CD14-positive monocyte (primary cell): ENCODE results near the gene H1-8. TPM values are rescaled to one million over a fixed set of nuclear protein-coding genes. Genes with fewer than 3 reads are reported as not detected.
A peak's percentile ranks its signal among the peaks of the same experiment; 100 is the strongest.

ENCODE experiments used
- DNase-seq, 3 donors: peaks; one replicate each; pipeline ENCODE4 v3.0.0-alpha.2; 2011 to 2022
- H2AFZ ChIP-seq: 2 replicates; pipeline ENCODE4 v1.6.0; 2012; ENCODE audit warnings: mild to moderate bottlenecking, low read depth, low read length, inconsistent platforms; ENCODE audit not compliant: insufficient read depth, poor library complexity, severe bottlenecking
- H3K27ac ChIP-seq, 2 donors: 1 replicate in 1 of 2; 2 replicates in 1 of 2; pipeline ENCODE4 v1.5.1; 2012 to 2013; ENCODE audit warnings: low read length in 2 of 2, control low read depth in 1 of 2, inconsistent platforms in 1 of 2, low read depth in 1 of 2, mild to moderate bottlenecking in 1 of 2
- H3K27me3 ChIP-seq, 2 donors: one replicate each; pipeline versions ENCODE4 v1.6.0 to v1.6.1; 2011 to 2013; ENCODE audit warnings: low read length in 2 of 2; ENCODE audit not compliant: control insufficient read depth in 2 of 2, insufficient read depth in 2 of 2
- H3K36me3 ChIP-seq, 2 donors: replicated peaks in 1 of 2; 1 replicate in 1 of 2; 2 replicates in 1 of 2; pipeline versions ENCODE4 v1.5.1 to v1.6.1; 2012 to 2013; ENCODE audit warnings: low read length in 2 of 2, control low read depth in 1 of 2, inconsistent platforms in 1 of 2, mild to moderate bottlenecking in 1 of 2; ENCODE audit not compliant: insufficient read depth in 2 of 2, control insufficient read depth in 1 of 2
- H3K4me1 ChIP-seq, 2 donors: 1 replicate in 1 of 2; 2 replicates in 1 of 2; pipeline versions ENCODE4 v1.5.1 to v1.6.1; 2012 to 2013; ENCODE audit warnings: low read length in 2 of 2, control low read depth in 1 of 2, inconsistent platforms in 1 of 2, mild to moderate bottlenecking in 1 of 2, moderate library complexity in 1 of 2; ENCODE audit not compliant: insufficient read depth in 2 of 2, control insufficient read depth in 1 of 2
- H3K4me2 ChIP-seq: replicated peaks from 2 replicates; pipeline ENCODE3; 2012; ENCODE audit warnings: low read length, moderate library complexity, mild to moderate bottlenecking; ENCODE audit not compliant: poor library complexity, severe bottlenecking; ENCODE audit errors: extremely low read depth
- H3K4me3 ChIP-seq, 3 experiments: fragments of 200-600 bp in 1 of 3; sonication (generic) in 1 of 3; replicated peaks in 1 of 3; 1 replicate in 2 of 3; 2 replicates in 1 of 3; pipeline ENCODE4 v1.5.1; 2011 to 2013; ENCODE audit warnings: low read length in 3 of 3, mild to moderate bottlenecking in 3 of 3, control low read depth in 2 of 3, low read depth in 2 of 3, inconsistent platforms in 1 of 3, moderate library complexity in 1 of 3
- H3K79me2 ChIP-seq: 2 replicates; pipeline ENCODE4 v1.6.0; 2012; ENCODE audit warnings: mild to moderate bottlenecking, control low read depth, inconsistent platforms, low read length, moderate library complexity; ENCODE audit not compliant: insufficient read depth
- H3K9ac ChIP-seq: 2 replicates; pipeline ENCODE4 v1.6.0; 2017; ENCODE audit warnings: low read length, mild to moderate bottlenecking; ENCODE audit not compliant: insufficient read depth, poor library complexity, severe bottlenecking
- H3K9me3 ChIP-seq, 2 donors: replicated peaks in 1 of 2; 1 replicate in 1 of 2; 2 replicates in 1 of 2; pipeline versions ENCODE4 v1.5.1 to v1.6.1; 2012 to 2013; ENCODE audit warnings: low read length in 2 of 2, control low read depth in 1 of 2; ENCODE audit not compliant: control insufficient read depth in 1 of 2, insufficient read depth in 1 of 2
- H4K20me1 ChIP-seq: 2 replicates; pipeline ENCODE4 v1.6.0; 2012; ENCODE audit warnings: mild to moderate bottlenecking, low read length, control low read depth, moderate library complexity; ENCODE audit not compliant: insufficient read depth
- H3K27ac Mint-ChIP-seq, 7 donors: one replicate each; pipeline ENCODE4 v1.8.0; 2020; ENCODE audit warnings: mild to moderate bottlenecking in 7 of 7, mixed read lengths in 7 of 7, moderate library complexity in 6 of 7, inconsistent platforms in 2 of 7
- H3K27me3 Mint-ChIP-seq, 3 donors: one replicate each; pipeline ENCODE4 v1.8.0; 2021 to 2022; ENCODE audit warnings: low read depth in 3 of 3, mild to moderate bottlenecking in 3 of 3, mixed read lengths in 3 of 3, moderate library complexity in 3 of 3, inconsistent platforms in 1 of 3
- H3K36me3 Mint-ChIP-seq, 2 donors: one replicate each; pipeline ENCODE4 v1.8.0; 2020; ENCODE audit warnings: mixed read lengths in 2 of 2, inconsistent platforms in 1 of 2, mild to moderate bottlenecking in 1 of 2
- H3K4me1 Mint-ChIP-seq: one replicate; pipeline ENCODE4 v1.8.0; 2020; ENCODE audit warnings: mild to moderate bottlenecking, mixed read lengths
- H3K4me3 Mint-ChIP-seq, 2 donors: one replicate each; pipeline ENCODE4 v1.8.0; 2020; ENCODE audit warnings: mild to moderate bottlenecking in 2 of 2, mixed read lengths in 2 of 2, moderate library complexity in 1 of 2
- H3K9me3 Mint-ChIP-seq, 7 donors: one replicate each; pipeline ENCODE4 v1.8.0; 2020 to 2022; ENCODE audit warnings: mixed read lengths in 7 of 7, mild to moderate bottlenecking in 6 of 7, moderate library complexity in 6 of 7, inconsistent platforms in 2 of 7
- CTCF ChIP-seq: fragments of 200-600 bp; IDR thresholded peaks from one replicate; pipeline ENCODE4 v1.8.0; 2022; ENCODE audit warnings: antibody characterized with exemption, mild to moderate bottlenecking
- WGBS: methylation state at CpG from one replicate; pipeline ENCODE4 v1.1.5; 2013; ENCODE audit warnings: missing lambda C conversion rate; ENCODE audit not compliant: insufficient coverage; 5-methylcytosine and 5-hydroxymethylcytosine counted together
- intact Hi-C, 2 donors: fragments of 100-400 bp; cut with micrococcal nuclease; formaldehyde crosslinking; loops; one replicate each; pipeline versions ENCODE4 v1.15.0 to v1.15.1; 2023
- polyA plus RNA-seq, 3 donors: library from polyadenylated mRNA; depleted of rRNA in 1 of 3; unstranded in 2 of 3; stranded (reverse) in 1 of 3; fragments of 300-500 nt in 2 of 3; fragments of >200 nt in 1 of 3; fragmentation: Illumina TruSeq in 2 of 3; gene quantifications; 1 replicate in 2 of 3; 2 replicates in 1 of 3; pipeline ENCODE4 v1.2.3, GENCODE V29; 2012 to 2021

The H1-8 gene
- polyA plus RNA-seq, 3 donors, result not detected

GRCh38 chr3:129504471-129505100 is 38.4 kb upstream of the H1-8 start:
- H3K4me3 Mint-ChIP-seq, result no peak overlapping the region
- H3K4me1 ChIP-seq, result peaks cover 4% of the 10 kb centered on the region in 2 donors
- no peak for TF ChIP-seq CTCF

GRCh38 chr3:129505341-129505740 is 37.6 kb upstream of the H1-8 start:
- Histone ChIP-seq H4K20me1 (no peaks in the 10 kb centered on the region), H3K4me1 (peaks cover 4% of the 10 kb centered on the region in 2 donors), H3K27ac (no peak overlapping the region), H3K36me3 (peaks cover 18 to 78% of the 10 kb centered on the region in 2 donors), H3K4me3 (no peak overlapping the region), H2AFZ (no peak overlapping the region), H3K79me2 (no peaks in the 10 kb centered on the region), H3K4me2 (no peak overlapping the region), H3K9me3 (no peaks in the 10 kb centered on the region), H3K27me3 (no peaks in the 10 kb centered on the region), H3K9ac (no peak overlapping the region)
- intact Hi-C loops, result no loop called here
- no peak for DNase-seq
- Mint-ChIP-seq H3K36me3 (peaks cover 67 to 79% of the 10 kb centered on the region in 2 donors), H3K4me3 (no peak overlapping the region), H3K27ac (peak overlapping the region in 2 of 7 donors; percentile 12 to 45), H3K4me1 (peaks cover 4% of the 10 kb centered on the region), H3K27me3 (peaks cover 0 to 2% (median 0%) of the 10 kb centered on the region in 3 donors), H3K9me3 (no peaks in the 10 kb centered on the region)
- WGBS, result 96% methylated on average over 6 of the region's 6 CpGs
- no peak for TF ChIP-seq CTCF

More at GRCh38 chr3:129504471-129505100, 38.4 kb upstream of the H1-8 start:
- Histone ChIP-seq H4K20me1 (no peaks in the 10 kb centered on the region), H3K36me3 (peaks cover 18 to 78% of the 10 kb centered on the region in 2 donors), H3K27ac (no peak overlapping the region), H3K4me3 (no peak overlapping the region), H2AFZ (no peak overlapping the region), H3K79me2 (no peaks in the 10 kb centered on the region), H3K9ac (no peak overlapping the region), H3K9me3 (no peaks in the 10 kb centered on the region), H3K27me3 (no peaks in the 10 kb centered on the region), H3K4me2 (no peak overlapping the region)
- DNase-seq, result no peak
- WGBS, result no CpG with 5 or more reads among the region's 5 CpGs
- Mint-ChIP-seq H3K4me1 (peaks cover 4% of the 10 kb centered on the region), H3K9me3 (no peaks in the 10 kb centered on the region), H3K36me3 (peaks cover 68 to 79% of the 10 kb centered on the region in 2 donors), H3K27ac (peak overlapping the region in 1 of 7 donors; percentile 45), H3K27me3 (peaks cover 0 to 2% (median 0%) of the 10 kb centered on the region in 3 donors)
- intact Hi-C loops, result no loop called here
